PFSK-1 (cell line): ENCODE measurements around the gene MYBPH.

Experiments used
- FOXP2 ChIP-seq: optimal IDR thresholded peaks from 2 replicates; pipeline ENCODE3; 2011; ENCODE audit warnings: borderline replicate concordance, control low read depth, inconsistent platforms; ENCODE audit not compliant: insufficient read depth; ENCODE audit errors: extremely low read length, extremely low read depth
- POLR2AphosphoS5 ChIP-seq: IDR thresholded peaks from 2 replicates; pipeline ENCODE4 v1.6.1; 2012; ENCODE audit warnings: low read depth, mild to moderate bottlenecking, control low read depth, low read length, moderate library complexity
- SIN3A ChIP-seq: IDR thresholded peaks from 2 replicates; pipeline ENCODE4 v1.6.1; 2012; ENCODE audit warnings: mild to moderate bottlenecking, low read length, moderate library complexity, borderline replicate concordance; ENCODE audit not compliant: insufficient read depth
- TAF1 ChIP-seq: IDR thresholded peaks from 2 replicates; pipeline ENCODE4 v1.6.1; 2012; ENCODE audit warnings: low read length, control low read depth, borderline replicate concordance; ENCODE audit not compliant: insufficient read depth
- TF ChIP-seq, protein P1 (sequence below), 2 experiments: IDR thresholded peaks; 2 replicates each; pipeline versions ENCODE4 v1.6.1 to v1.8.0; 2011 to 2012; ENCODE audit warnings: low read depth in 2 of 2, low read length in 2 of 2, control low read depth in 1 of 2, inconsistent platforms in 1 of 2, mild to moderate bottlenecking in 1 of 2, moderate library complexity in 1 of 2; ENCODE audit not compliant: insufficient read depth in 1 of 2

The MYBPH gene

DNA sequence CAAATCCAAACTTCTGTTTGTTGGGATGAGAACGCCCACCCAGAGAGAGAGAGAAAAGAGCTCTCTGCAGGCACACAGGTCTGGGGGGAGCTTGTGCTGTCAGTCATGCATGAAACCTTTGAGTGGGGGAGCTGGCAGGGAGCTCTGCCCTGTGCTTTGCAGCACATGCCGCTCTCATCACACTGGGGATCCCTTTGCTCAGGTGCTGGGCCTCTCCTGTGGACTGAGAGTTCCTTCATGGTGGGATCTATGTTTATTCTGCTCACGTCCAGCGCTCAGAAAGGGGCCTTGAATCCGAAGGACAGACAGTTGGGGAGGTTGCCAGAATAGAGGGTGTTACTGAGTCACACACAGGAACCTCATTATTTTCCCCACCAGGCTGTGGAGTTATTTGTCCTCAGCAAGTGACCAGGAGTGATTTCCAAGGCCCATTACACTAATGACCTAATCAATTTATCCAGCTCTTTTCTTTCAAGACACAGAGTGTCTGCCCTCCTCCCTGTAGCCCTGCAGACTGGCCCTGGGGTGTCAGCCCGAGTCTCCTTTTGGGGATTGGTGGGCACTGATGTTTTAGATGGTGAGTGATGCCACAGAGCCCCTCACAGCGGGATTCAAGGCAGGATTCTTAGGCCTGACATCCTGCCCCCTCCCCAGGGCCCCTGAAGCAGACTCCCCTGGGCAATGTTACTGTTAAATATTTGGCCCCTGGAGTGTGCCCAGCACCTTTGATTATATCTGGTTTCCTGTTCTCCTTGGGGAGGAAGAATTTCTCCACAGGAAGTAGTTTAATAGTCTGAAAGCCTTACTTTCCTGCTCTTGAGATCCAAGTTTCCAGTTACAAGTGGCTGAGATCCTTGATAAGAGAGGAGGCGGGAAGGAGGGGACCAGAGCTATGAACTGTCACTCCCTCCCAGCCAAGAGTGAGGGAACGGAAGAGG lies 22.3 kb downstream of the MYBPH start:
- no peak for TF ChIP-seq FOXP2
- no peak for TF ChIP-seq TAF1
- TF ChIP-seq POLR2AphosphoS5: no peak
- TF ChIP-seq, protein P1, sequence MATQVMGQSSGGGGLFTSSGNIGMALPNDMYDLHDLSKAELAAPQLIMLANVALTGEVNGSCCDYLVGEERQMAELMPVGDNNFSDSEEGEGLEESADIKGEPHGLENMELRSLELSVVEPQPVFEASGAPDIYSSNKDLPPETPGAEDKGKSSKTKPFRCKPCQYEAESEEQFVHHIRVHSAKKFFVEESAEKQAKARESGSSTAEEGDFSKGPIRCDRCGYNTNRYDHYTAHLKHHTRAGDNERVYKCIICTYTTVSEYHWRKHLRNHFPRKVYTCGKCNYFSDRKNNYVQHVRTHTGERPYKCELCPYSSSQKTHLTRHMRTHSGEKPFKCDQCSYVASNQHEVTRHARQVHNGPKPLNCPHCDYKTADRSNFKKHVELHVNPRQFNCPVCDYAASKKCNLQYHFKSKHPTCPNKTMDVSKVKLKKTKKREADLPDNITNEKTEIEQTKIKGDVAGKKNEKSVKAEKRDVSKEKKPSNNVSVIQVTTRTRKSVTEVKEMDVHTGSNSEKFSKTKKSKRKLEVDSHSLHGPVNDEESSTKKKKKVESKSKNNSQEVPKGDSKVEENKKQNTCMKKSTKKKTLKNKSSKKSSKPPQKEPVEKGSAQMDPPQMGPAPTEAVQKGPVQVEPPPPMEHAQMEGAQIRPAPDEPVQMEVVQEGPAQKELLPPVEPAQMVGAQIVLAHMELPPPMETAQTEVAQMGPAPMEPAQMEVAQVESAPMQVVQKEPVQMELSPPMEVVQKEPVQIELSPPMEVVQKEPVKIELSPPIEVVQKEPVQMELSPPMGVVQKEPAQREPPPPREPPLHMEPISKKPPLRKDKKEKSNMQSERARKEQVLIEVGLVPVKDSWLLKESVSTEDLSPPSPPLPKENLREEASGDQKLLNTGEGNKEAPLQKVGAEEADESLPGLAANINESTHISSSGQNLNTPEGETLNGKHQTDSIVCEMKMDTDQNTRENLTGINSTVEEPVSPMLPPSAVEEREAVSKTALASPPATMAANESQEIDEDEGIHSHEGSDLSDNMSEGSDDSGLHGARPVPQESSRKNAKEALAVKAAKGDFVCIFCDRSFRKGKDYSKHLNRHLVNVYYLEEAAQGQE (IDR thresholded peaks at IDR 0.05; ENCODE audit: insufficient read depth in 1 of 2, low read depth in 2 of 2, low read length in 2 of 2): no peak; a peak in 1 of 4 replicates
- no peak for TF ChIP-seq SIN3A

GRCh38 chr1:203152158-203153034 lies 23.2 kb downstream of the MYBPH start:
- TF ChIP-seq FOXP2: no peak
- TF ChIP-seq, protein P1 (IDR thresholded peaks at IDR 0.05; ENCODE audit: insufficient read depth in 1 of 2, low read depth in 2 of 2, low read length in 2 of 2): no peak
- TF ChIP-seq TAF1: no peak
- no peak for TF ChIP-seq POLR2AphosphoS5
- TF ChIP-seq SIN3A: no peak

- no peak for TF ChIP-seq FOXP2
- TF ChIP-seq SIN3A: no peak
- TF ChIP-seq POLR2AphosphoS5: no peak
- no peak for TF ChIP-seq TAF1
- TF ChIP-seq, protein P1 (IDR thresholded peaks at IDR 0.05; ENCODE audit: insufficient read depth in 1 of 2, low read depth in 2 of 2, low read length in 2 of 2): no peak
These were observed 24.1 kb downstream of the MYBPH start for GRCh38 chr1:203151362-203152157.

DNA sequence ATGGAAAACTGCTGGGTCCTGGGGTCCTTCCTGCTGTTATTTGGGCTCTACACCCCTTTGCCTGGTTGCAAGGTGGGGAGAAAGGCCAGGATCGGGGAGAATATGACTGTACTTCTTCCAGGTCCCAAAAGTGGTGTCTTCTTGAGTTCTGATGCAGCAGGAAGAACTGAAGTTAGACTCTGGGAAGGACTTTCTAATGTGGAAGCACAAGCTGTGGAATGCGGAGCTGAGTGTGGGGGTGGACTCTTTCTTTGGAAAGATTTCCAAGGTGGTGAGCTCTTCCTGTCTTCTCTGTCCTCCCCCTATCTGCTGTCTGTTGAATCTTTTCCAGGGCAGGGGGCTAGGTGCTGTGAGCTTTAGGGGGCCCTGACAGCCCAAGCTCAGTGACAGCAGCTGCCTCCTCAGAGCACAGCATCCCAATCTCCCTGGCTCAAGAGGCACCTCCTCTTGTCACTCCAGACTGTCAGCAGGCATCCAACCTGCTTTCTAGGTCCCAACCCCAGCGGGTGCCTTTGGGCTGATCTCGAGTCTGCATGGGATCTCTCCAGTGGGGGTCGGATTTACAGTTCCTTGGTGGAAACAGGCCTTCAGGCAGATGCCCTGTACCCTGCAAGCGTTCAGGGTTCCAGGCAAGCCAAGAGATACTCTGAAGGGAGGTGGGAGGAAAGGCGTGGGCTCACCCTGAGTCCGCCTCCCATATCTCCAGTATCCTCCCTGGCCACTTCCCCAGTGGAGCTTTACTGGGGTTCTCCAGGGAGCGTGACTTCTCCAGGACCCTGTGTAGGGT lies 24.9 kb downstream of the MYBPH start:
- TF ChIP-seq FOXP2: no peak
- TF ChIP-seq POLR2AphosphoS5: no peak
- TF ChIP-seq SIN3A: no peak
- TF ChIP-seq, protein P1 (IDR thresholded peaks at IDR 0.05; ENCODE audit: insufficient read depth in 1 of 2, low read depth in 2 of 2, low read length in 2 of 2): no peak
- TF ChIP-seq TAF1: no peak
